Measurements from ENCODE around the gene MGLL. TPM values are rescaled to one million over a fixed set of nuclear protein-coding genes. Genes with fewer than 3 reads are reported as not detected.

Gene MGLL
- total RNA-seq, 2 experiments from 2014 or later = 3.4 to 5.0 TPM

- H3K9me3 Mint-ChIP-seq (ENCODE audit: low read depth) = no peaks in the 10 kb centered on the region
- peaks cover 5% of the 10 kb centered on the region for H3K4me1 Mint-ChIP-seq
- DNase-seq (no peak), ATAC-seq (no peak)
- H3K27ac Mint-ChIP-seq = no peak overlapping the region
- no peaks in the 10 kb centered on the region for H3K36me3 Mint-ChIP-seq
- CTCF ChIA-PET = no interaction called here
- H3K4me3 Mint-ChIP-seq = no peak overlapping the region
- peaks cover 17% of the 10 kb centered on the region for H3K27me3 Mint-ChIP-seq
Measured at GRCh38 chr3:127815641-127816605, 6.4 kb downstream of the MGLL start.

GRCh38 chr3:127815001-127815400, 7.3 kb downstream of the MGLL start:
- Mint-ChIP-seq H3K9me3 (ENCODE audit: low read depth) (no peaks in the 10 kb centered on the region), H3K27ac (no peak overlapping the region), H3K36me3 (no peaks in the 10 kb centered on the region), H3K27me3 (peaks cover 15% of the 10 kb centered on the region), H3K4me1 (no peaks in the 10 kb centered on the region), H3K4me3 (no peak overlapping the region)
- CTCF ChIA-PET = interaction anchor here (1.0 to 1.5 kb wide), 3 partner anchors 16 to 163 kb away, joined by 3 read pairs; no protein-coding TSS in a partner anchor
- ATAC-seq (no peak), DNase-seq (no peak)

GRCh38 chr3:127814325-127814781, 8.0 kb downstream of the MGLL start:
- Mint-ChIP-seq H3K9me3 (ENCODE audit: low read depth) (no peaks in the 10 kb centered on the region), H3K27ac (no peak overlapping the region), H3K4me3 (no peak overlapping the region), H3K4me1 (no peaks in the 10 kb centered on the region), H3K27me3 (peaks cover 15% of the 10 kb centered on the region), H3K36me3 (no peaks in the 10 kb centered on the region)
- DNase-seq (no peak), ATAC-seq (no peak)
- CTCF ChIA-PET = interaction anchor here (1.0 to 1.5 kb wide), 3 partner anchors 17 to 163 kb away, joined by 3 read pairs; no protein-coding TSS in a partner anchor

GRCh38 chr3:127812151-127812550, 10.2 kb downstream of the MGLL start:
- Mint-ChIP-seq H3K36me3 (peaks cover 3% of the 10 kb centered on the region), H3K9me3 (ENCODE audit: low read depth) (no peaks in the 10 kb centered on the region), H3K27ac (no peak overlapping the region), H3K4me1 (peaks cover 7% of the 10 kb centered on the region), H3K27me3 (peaks cover 12% of the 10 kb centered on the region), H3K4me3 (no peak overlapping the region)
- ATAC-seq (no peak), DNase-seq (no peak)
- CTCF ChIA-PET = interaction anchor here (1.0 to 1.6 kb wide), 3 partner anchors 9 to 24 kb away, joined by 3 to 4 read pairs (median 3); no protein-coding TSS in a partner anchor

GRCh38 chr3:127811717-127812116, 10.6 kb downstream of the MGLL start:
- Mint-ChIP-seq H3K27ac (no peak overlapping the region), H3K4me3 (no peak overlapping the region), H3K36me3 (peaks cover 3% of the 10 kb centered on the region), H3K9me3 (ENCODE audit: low read depth) (no peaks in the 10 kb centered on the region), H3K27me3 (peaks cover 12% of the 10 kb centered on the region), H3K4me1 (peaks cover 10% of the 10 kb centered on the region)
- CTCF ChIA-PET = interaction anchor here (1.0 to 1.6 kb wide), 3 partner anchors 9 to 25 kb away, joined by 3 to 4 read pairs (median 3); no protein-coding TSS in a partner anchor
- no peak for DNase-seq
- no peak for ATAC-seq

- CTCF ChIA-PET = no interaction called here
- no peak overlapping the region for H3K4me3 Mint-ChIP-seq
- peak; percentile 8 for DNase-seq
- peaks cover 6% of the 10 kb centered on the region for H3K36me3 Mint-ChIP-seq
- no peak overlapping the region for H3K27ac Mint-ChIP-seq
- H3K4me1 Mint-ChIP-seq = peaks cover 14% of the 10 kb centered on the region
- H3K9me3 Mint-ChIP-seq (ENCODE audit: low read depth) = no peaks in the 10 kb centered on the region
- peaks cover 12% of the 10 kb centered on the region for H3K27me3 Mint-ChIP-seq
- ATAC-seq = no peak
Measured at GRCh38 chr3:127809611-127810010, 12.7 kb downstream of the MGLL start.

- Mint-ChIP-seq H3K4me3 (no peak overlapping the region), H3K27me3 (peaks cover 12% of the 10 kb centered on the region), H3K4me1 (peaks cover 14% of the 10 kb centered on the region), H3K27ac (no peak overlapping the region), H3K36me3 (peaks cover 6% of the 10 kb centered on the region), H3K9me3 (ENCODE audit: low read depth) (no peaks in the 10 kb centered on the region)
- no peak for ATAC-seq
- CTCF ChIA-PET = no interaction called here
- no peak for DNase-seq
Measured at GRCh38 chr3:127809211-127809610, 13.1 kb downstream of the MGLL start.

- ATAC-seq = no peak
- Mint-ChIP-seq H3K9me3 (ENCODE audit: low read depth) (no peaks in the 10 kb centered on the region), H3K27ac (no peak overlapping the region), H3K27me3 (peaks cover 12% of the 10 kb centered on the region), H3K4me1 (peaks cover 14% of the 10 kb centered on the region), H3K4me3 (no peak overlapping the region), H3K36me3 (peaks cover 6% of the 10 kb centered on the region)
- CTCF ChIA-PET = no interaction called here
- DNase-seq = no peak
Measured at GRCh38 chr3:127808197-127808596, 14.1 kb downstream of the MGLL start.

- ATAC-seq (no peak), DNase-seq (no peak)
- Mint-ChIP-seq H3K4me1 (peaks cover 30% of the 10 kb centered on the region), H3K27ac (no peak overlapping the region), H3K27me3 (peaks cover under 1% of the 10 kb centered on the region), H3K9me3 (ENCODE audit: low read depth) (no peaks in the 10 kb centered on the region), H3K36me3 (peaks cover 8% of the 10 kb centered on the region), H3K4me3 (no peak overlapping the region)
- CTCF ChIA-PET = no interaction called here
Measured at GRCh38 chr3:127805026-127805753, 17.1 kb downstream of the MGLL start.

- H3K27me3 Mint-ChIP-seq = no peaks in the 10 kb centered on the region
- CTCF ChIA-PET = interaction anchor here (1.8 kb wide), 1 partner anchor 13 kb away, joined by 6 read pairs; no protein-coding TSS in a partner anchor
- H3K4me1 Mint-ChIP-seq = peaks cover 41% of the 10 kb centered on the region
- no peak for DNase-seq
- H3K36me3 Mint-ChIP-seq = peaks cover 8% of the 10 kb centered on the region
- no peak overlapping the region for H3K4me3 Mint-ChIP-seq
- H3K9me3 Mint-ChIP-seq (ENCODE audit: low read depth) = no peaks in the 10 kb centered on the region
- H3K27ac Mint-ChIP-seq = no peak overlapping the region
- ATAC-seq = no peak
Measured at GRCh38 chr3:127804141-127804540, 18.2 kb downstream of the MGLL start.

- H3K27ac Mint-ChIP-seq = no peak overlapping the region
- H3K9me3 Mint-ChIP-seq (ENCODE audit: low read depth) = no peaks in the 10 kb centered on the region
- H3K36me3 Mint-ChIP-seq = peaks cover 6% of the 10 kb centered on the region
- H3K27me3 Mint-ChIP-seq = no peaks in the 10 kb centered on the region
- CTCF ChIA-PET = interaction anchor here (1.8 kb wide), 1 partner anchor 13 kb away, joined by 6 read pairs; no protein-coding TSS in a partner anchor
- peaks cover 43% of the 10 kb centered on the region for H3K4me1 Mint-ChIP-seq
- ATAC-seq (no peak), DNase-seq (no peak)
- H3K4me3 Mint-ChIP-seq = no peak overlapping the region
Measured at GRCh38 chr3:127803619-127804018, 18.7 kb downstream of the MGLL start.

GRCh38 chr3:127802606-127803005, 19.7 kb downstream of the MGLL start:
- H3K4me1 Mint-ChIP-seq = peaks cover 40% of the 10 kb centered on the region
- DNase-seq = no peak
- ATAC-seq = no peak
- H3K27ac Mint-ChIP-seq = no peak overlapping the region
- H3K4me3 Mint-ChIP-seq = no peak overlapping the region
- H3K27me3 Mint-ChIP-seq = no peaks in the 10 kb centered on the region
- CTCF ChIA-PET = interaction anchor here (1.8 kb wide), 1 partner anchor 12 kb away, joined by 6 read pairs; no protein-coding TSS in a partner anchor
- no peaks in the 10 kb centered on the region for H3K9me3 Mint-ChIP-seq (ENCODE audit: low read depth)
- peaks cover 5% of the 10 kb centered on the region for H3K36me3 Mint-ChIP-seq

GRCh38 chr3:127801731-127802313, 20.5 kb downstream of the MGLL start:
- Mint-ChIP-seq H3K4me1 (peaks cover 35% of the 10 kb centered on the region), H3K27ac (peak overlapping the region; percentile 70), H3K36me3 (peaks cover 5% of the 10 kb centered on the region), H3K9me3 (ENCODE audit: low read depth) (no peaks in the 10 kb centered on the region), H3K27me3 (no peaks in the 10 kb centered on the region), H3K4me3 (no peak overlapping the region)
- peak; percentile 52 for DNase-seq
- CTCF ChIA-PET = interaction anchor here (0.6 to 1.0 kb wide), 2 partner anchors 10 to 46 kb away, joined by 3 read pairs; no protein-coding TSS in a partner anchor
- no peak for ATAC-seq
